Measurements from ENCODE around the gene OSBPL2. TPM values are rescaled to one million over a fixed set of nuclear protein-coding genes. Genes with fewer than 3 reads are reported as not detected.

Gene OSBPL2
- total and polyA plus RNA-seq, 11 donors: 20.0 to 57.9 (median 38.3) TPM

DNA sequence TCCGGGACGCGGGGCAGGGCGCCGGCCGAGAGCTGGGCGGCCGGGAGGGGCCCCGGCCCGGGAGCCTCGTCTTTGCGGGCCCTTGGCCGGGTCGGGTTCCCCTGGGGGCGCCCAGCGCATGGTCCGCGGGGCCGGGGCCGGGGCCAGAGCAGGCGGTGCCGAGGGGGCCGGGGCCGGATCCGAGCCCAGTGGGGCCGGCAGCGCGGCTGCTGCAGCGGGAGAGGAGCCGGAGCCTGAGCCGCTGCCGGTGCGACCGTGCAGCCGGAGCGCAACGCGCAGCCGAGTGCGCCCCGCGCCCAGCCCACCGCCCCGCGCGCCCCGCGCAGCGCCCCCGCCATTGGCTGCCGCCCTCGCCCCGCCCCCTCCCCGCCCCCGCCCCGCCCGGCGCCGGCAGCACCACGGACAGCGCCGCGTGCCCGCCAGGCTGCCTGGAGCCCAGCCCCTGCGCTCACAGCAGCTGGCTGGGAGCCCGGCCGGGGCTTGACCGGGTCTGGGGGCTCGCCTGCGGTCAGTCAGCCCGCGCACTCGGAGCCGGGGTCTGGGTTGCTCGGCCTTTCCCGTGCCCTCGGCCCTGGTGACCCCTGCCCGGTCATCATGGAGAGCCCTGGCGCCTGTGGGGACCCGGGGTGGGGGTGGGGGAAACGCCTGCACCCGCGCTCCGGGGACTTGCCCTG, 18.2 kb upstream of the OSBPL2 start, which contains the start of gene HRH3:
HRH3 (minus strand) TSS at position 287 of the 674 bp plus-strand sequence. CDS start 308 bp downstream, outside the sequence.
- Histone ChIP-seq H3K4me1 (peaks cover 0 to 29% (median 10%) of the 10 kb centered on the region in 12 donors), H3K36me3 (no peaks in the 10 kb centered on the region), H3K27ac (no peak within 1 kb of the TSS), H3K27me3 (peaks cover 42 to 87% (median 69%) of the 10 kb centered on the region in 9 donors), H3K4me3 (peak within 1 kb of the TSS in 11 of 12 donors; percentile 5 to 61 (median 32)), H3K9me3 (no peaks in the 10 kb centered on the region)
- peak in 1 of 5 donors; percentile 44 for DNase-seq
- no peak for TF ChIP-seq POLR2A (IDR thresholded peaks at IDR 0.05)
- TF ChIP-seq, protein P1, sequence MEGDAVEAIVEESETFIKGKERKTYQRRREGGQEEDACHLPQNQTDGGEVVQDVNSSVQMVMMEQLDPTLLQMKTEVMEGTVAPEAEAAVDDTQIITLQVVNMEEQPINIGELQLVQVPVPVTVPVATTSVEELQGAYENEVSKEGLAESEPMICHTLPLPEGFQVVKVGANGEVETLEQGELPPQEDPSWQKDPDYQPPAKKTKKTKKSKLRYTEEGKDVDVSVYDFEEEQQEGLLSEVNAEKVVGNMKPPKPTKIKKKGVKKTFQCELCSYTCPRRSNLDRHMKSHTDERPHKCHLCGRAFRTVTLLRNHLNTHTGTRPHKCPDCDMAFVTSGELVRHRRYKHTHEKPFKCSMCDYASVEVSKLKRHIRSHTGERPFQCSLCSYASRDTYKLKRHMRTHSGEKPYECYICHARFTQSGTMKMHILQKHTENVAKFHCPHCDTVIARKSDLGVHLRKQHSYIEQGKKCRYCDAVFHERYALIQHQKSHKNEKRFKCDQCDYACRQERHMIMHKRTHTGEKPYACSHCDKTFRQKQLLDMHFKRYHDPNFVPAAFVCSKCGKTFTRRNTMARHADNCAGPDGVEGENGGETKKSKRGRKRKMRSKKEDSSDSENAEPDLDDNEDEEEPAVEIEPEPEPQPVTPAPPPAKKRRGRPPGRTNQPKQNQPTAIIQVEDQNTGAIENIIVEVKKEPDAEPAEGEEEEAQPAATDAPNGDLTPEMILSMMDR (IDR thresholded peaks at IDR 0.05): no peak
- ATAC-seq: peak in 3 of 4 donors; percentile 61 to 82 (median 68)
- 1 to 2% (median 1%) methylated on average over 10 to 84 of the region's 84 CpGs for WGBS, 4 donors
- intact Hi-C loops (cut with DNase I): no loop called here

DNA sequence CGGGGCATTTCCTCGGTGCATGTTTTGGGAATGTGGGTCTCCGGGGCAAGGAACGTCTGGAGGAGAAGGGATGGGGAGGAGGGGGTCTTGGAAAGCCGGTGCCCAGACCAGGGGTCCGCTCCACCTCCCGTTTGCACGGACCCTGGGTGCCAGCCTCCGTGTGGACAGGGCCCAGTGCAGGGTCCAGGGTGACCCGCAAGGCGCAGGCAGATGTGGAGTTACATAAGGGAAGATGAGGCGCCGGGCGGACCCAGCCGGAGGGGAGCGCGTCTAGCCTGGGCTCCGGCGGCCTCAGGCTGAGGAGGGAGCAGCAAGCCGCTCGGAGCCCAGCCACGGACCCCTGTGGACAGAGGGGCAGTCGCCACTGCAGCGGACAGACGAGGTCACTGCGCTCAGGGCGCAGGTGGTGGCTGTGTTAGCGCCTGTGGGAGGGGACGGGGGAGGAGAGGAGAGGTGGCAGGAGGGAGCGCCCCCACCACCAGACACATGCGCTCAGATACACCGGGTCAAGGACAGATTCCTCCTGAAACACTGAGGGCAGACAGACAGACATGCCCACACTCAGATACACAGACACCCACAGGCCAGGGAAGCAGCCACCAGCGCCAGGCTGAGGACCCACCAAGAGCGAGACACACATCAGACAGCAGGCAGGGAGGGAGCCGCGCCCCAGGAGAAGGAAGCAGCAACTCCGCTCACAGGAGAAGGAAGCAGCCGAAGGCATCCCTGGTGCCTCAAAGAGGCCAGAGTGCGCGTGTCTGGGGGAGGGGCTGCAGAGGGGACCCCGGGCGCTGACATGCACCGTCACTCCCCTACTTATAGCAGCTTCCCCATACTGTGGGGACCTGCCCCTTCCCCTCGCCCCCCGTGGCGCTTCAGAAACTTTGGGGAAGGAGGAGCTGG, 17.4 kb upstream of the OSBPL2 start:
- ATAC-seq (no peak), DNase-seq (no peak)
- WGBS, 4 donors: 2 to 6% (median 4%) methylated on average over 16 to 46 of the region's 46 CpGs
- peaks cover 0 to 29% (median 10%) of the 10 kb centered on the region in 12 donors for H3K4me1 ChIP-seq
- no peaks in the 10 kb centered on the region for H3K36me3 ChIP-seq
- no peak overlapping the region for H3K27ac ChIP-seq
- intact Hi-C loops (cut with DNase I): no loop called here
- peaks cover 42 to 84% (median 66%) of the 10 kb centered on the region in 9 donors for H3K27me3 ChIP-seq
- no peaks in the 10 kb centered on the region for H3K9me3 ChIP-seq
- peak overlapping the region in 8 of 12 donors; percentile 5 to 61 (median 36) for H3K4me3 ChIP-seq
- TF ChIP-seq, protein P1 (IDR thresholded peaks at IDR 0.05): no peak
- TF ChIP-seq POLR2A (IDR thresholded peaks at IDR 0.05): no peak

DNA sequence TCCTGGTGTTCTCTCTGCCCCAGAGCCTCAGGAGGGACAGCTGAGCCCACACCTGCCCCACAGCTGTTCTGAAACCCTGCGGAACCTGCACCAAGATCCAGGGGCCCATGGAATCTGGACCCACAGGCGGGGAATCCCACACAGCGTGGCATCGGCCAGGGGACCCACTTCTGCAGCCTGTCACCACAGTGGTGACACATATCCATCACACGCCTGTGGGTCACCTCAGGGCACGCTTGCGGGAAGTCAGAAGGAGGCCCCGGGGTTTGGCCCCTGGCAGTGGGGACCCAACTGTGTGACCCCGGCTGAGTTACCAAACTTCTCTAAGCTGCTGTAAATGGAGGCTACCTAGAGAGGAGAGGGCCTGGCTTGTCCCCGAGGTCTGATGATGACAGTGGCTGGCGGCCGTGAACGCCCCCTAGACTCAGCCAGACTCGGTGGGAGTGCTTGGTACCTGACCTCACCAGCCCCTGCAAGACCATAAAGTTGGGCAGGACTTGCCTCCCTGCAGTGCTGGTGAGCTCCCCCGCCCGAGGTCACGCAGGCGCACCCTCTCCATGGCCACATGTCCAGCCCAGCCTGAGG, 16.0 kb upstream of the OSBPL2 start:
- Histone ChIP-seq H3K4me3 (no peak overlapping the region), H3K27me3 (peaks cover 39 to 79% (median 53%) of the 10 kb centered on the region in 9 donors), H3K4me1 (peaks cover 0 to 29% (median 10%) of the 10 kb centered on the region in 12 donors), H3K36me3 (no peaks in the 10 kb centered on the region), H3K27ac (no peak overlapping the region), H3K9me3 (no peaks in the 10 kb centered on the region)
- TF ChIP-seq, protein P1 (IDR thresholded peaks at IDR 0.05): no peak
- TF ChIP-seq POLR2A (IDR thresholded peaks at IDR 0.05): no peak
- DNase-seq (no peak), ATAC-seq (no peak)
- intact Hi-C loops (cut with DNase I): no loop called here
- 83 to 89% (median 84%) methylated on average over 12 to 18 of the region's 18 CpGs for WGBS, 4 donors
